OCI-LY7 (cell line): ENCODE results near the gene ZNF45. TPM values are rescaled to one million over a fixed set of nuclear protein-coding genes. Genes with fewer than 3 reads are reported as not detected.

Experiments used
- BruUV-seq: library from RNA; stranded (reverse); fragments of 400-500 nt; replicated peaks from 2 replicates; lab custom pipeline; 2021; lab: Mats Ljungman, UMichigan
- CTCF ChIA-PET: fragments of 300-600 bp; sonication (Branson Sonifier 250); formaldehyde crosslinking; loops from one replicate; lab custom pipeline; 2022; ENCODE audit warnings: antibody characterized with exemption; ENCODE audit not compliant: unreplicated experiment; lab: Charles Lee
- POLR2A ChIA-PET: fragments of 300-600 bp; sonication (Branson Sonifier 250); formaldehyde crosslinking; loops from one replicate; lab custom pipeline; 2022; ENCODE audit warnings: antibody characterized with exemption; lab: Charles Lee
- DNase-seq: peaks from one replicate; pipeline ENCODE4 v3.0.0-alpha.2; 2015; ENCODE audit warnings: low spot score
- H2AFZ ChIP-seq: fragments of 200-600 bp; sonication (generic), shearing (Covaris generic); 2 replicates; pipeline ENCODE4 v1.6.1; 2014; ENCODE audit warnings: mild to moderate bottlenecking, antibody characterized with exemption, low read length, moderate library complexity
- H3K27ac ChIP-seq: fragments of 200-600 bp; sonication (generic); 2 replicates; pipeline ENCODE4 v1.5.1; 2014; ENCODE audit warnings: mixed run types, low read depth, mild to moderate bottlenecking, moderate library complexity, low read length, inconsistent platforms; ENCODE audit not compliant: poor library complexity, severe bottlenecking
- H3K36me3 ChIP-seq: fragments of 200-600 bp; sonication (generic); 2 replicates; pipeline ENCODE4 v1.6.1; 2014; ENCODE audit warnings: mild to moderate bottlenecking, antibody characterized with exemption, low read length, moderate library complexity, mixed read lengths; ENCODE audit not compliant: insufficient read depth
- H3K4me1 ChIP-seq: fragments of 200-600 bp; sonication (generic); 2 replicates; pipeline ENCODE4 v1.5.1; 2014; ENCODE audit warnings: mild to moderate bottlenecking, low read length; ENCODE audit not compliant: insufficient read depth, poor library complexity, severe bottlenecking
- H3K4me2 ChIP-seq: fragments of 200-600 bp; sonication (generic); 2 replicates; pipeline ENCODE4 v1.6.1; 2014; ENCODE audit warnings: mild to moderate bottlenecking, low read length
- H3K4me3 ChIP-seq: fragments of 200-600 bp; sonication (generic); 2 replicates; pipeline ENCODE4 v1.5.1; 2014; ENCODE audit warnings: mild to moderate bottlenecking, low read depth, low read length; ENCODE audit not compliant: poor library complexity, severe bottlenecking
- H3K79me2 ChIP-seq: fragments of 200-600 bp; sonication (generic); 2 replicates; pipeline ENCODE4 v1.6.1; 2016; ENCODE audit warnings: low read depth, mild to moderate bottlenecking, low read length, moderate library complexity, mixed read lengths; ENCODE audit not compliant: insufficient read depth
- H3K9me2 ChIP-seq: fragments of 200-600 bp; sonication (generic); 2 replicates; pipeline ENCODE4 v1.6.1; 2016; ENCODE audit warnings: mild to moderate bottlenecking, low read length, mixed read lengths; ENCODE audit not compliant: insufficient read depth
- H3K9me3 ChIP-seq: fragments of 200-600 bp; sonication (generic); 2 replicates; pipeline ENCODE4 v1.6.1; 2014; ENCODE audit warnings: mild to moderate bottlenecking, mixed run types, low read length, mixed read lengths
- H4K20me1 ChIP-seq: fragments of 200-600 bp; sonication (generic); 2 replicates; pipeline ENCODE4 v1.6.1; 2014; ENCODE audit warnings: mild to moderate bottlenecking, antibody characterized with exemption, low read length, moderate library complexity, mixed read lengths; ENCODE audit not compliant: insufficient read depth
- CTCF ChIP-seq: fragments of 200-600 bp; sonication (generic); conservative IDR thresholded peaks from 2 replicates; pipeline ENCODE4 v1.5.1; 2014; ENCODE audit warnings: mild to moderate bottlenecking, antibody characterized with exemption, low read length, moderate library complexity, mixed read lengths
- EZH2phosphoT487 ChIP-seq: fragments of 200-600 bp; sonication (generic); IDR thresholded peaks from 2 replicates; pipeline ENCODE4 v1.6.1; 2018; ENCODE audit warnings: low read depth, borderline replicate concordance, mild to moderate bottlenecking, mixed run types, antibody characterized with exemption, low read length, moderate library complexity, mixed read lengths
- intact Hi-C: fragments of 100-400 bp; cut with micrococcal nuclease; formaldehyde crosslinking; loops from one replicate; pipeline ENCODE4 v1.10.0; 2022; ENCODE audit not compliant: unreplicated experiment
- total RNA-seq, 2 experiments: library from RNA; depleted of rRNA in 1 of 2; stranded (reverse); fragments of >200 nt in 1 of 2; shearing (Covaris generic) in 1 of 2; gene quantifications; 2 replicates each; pipeline ENCODE4 v1.2.3, GENCODE V29; 2014 to 2022

Gene ZNF45
- total RNA-seq, 2 experiments from 2014 or later = 9.7 to 15.3 TPM

- H3K79me2 ChIP-seq = no peaks in the 10 kb centered on the region
- TF ChIP-seq EZH2phosphoT487 (no peak), CTCF (no peak)
- H3K36me3 ChIP-seq = no peaks in the 10 kb centered on the region
- intact Hi-C loops = no loop called here
- H2AFZ ChIP-seq = no peak overlapping the region
- POLR2A ChIA-PET = no interaction called here
- H3K27ac ChIP-seq = no peak overlapping the region
- H3K9me2 ChIP-seq = no peaks in the 10 kb centered on the region
- no peaks in the 10 kb centered on the region for H3K4me1 ChIP-seq
- H4K20me1 ChIP-seq = no peaks in the 10 kb centered on the region
- no TSS peak for BruUV-seq
- H3K4me3 ChIP-seq = no peak overlapping the region
- no peak for DNase-seq
- CTCF ChIA-PET = no interaction called here
- H3K4me2 ChIP-seq = no peak overlapping the region
- no peaks in the 10 kb centered on the region for H3K9me3 ChIP-seq
Measured at GRCh38 chr19:43906774-43907173, 28.3 kb downstream of the ZNF45 start.

- Histone ChIP-seq H3K4me2 (no peak overlapping the region), H3K79me2 (no peaks in the 10 kb centered on the region), H4K20me1 (no peaks in the 10 kb centered on the region), H3K9me3 (no peaks in the 10 kb centered on the region), H3K4me3 (no peak overlapping the region), H2AFZ (no peak overlapping the region), H3K9me2 (no peaks in the 10 kb centered on the region), H3K36me3 (no peaks in the 10 kb centered on the region), H3K4me1 (no peaks in the 10 kb centered on the region), H3K27ac (no peak overlapping the region)
- DNase-seq = no peak
- BruUV-seq = no TSS peak
- CTCF ChIA-PET = no interaction called here
- POLR2A ChIA-PET = no interaction called here
- intact Hi-C loops = no loop called here
- TF ChIP-seq EZH2phosphoT487 (no peak), CTCF (no peak)
Measured at GRCh38 chr19:43905897-43906296, 29.2 kb downstream of the ZNF45 start.

- no peak overlapping the region for H2AFZ ChIP-seq
- intact Hi-C loops = no loop called here
- H3K36me3 ChIP-seq = no peaks in the 10 kb centered on the region
- H3K4me3 ChIP-seq = no peak overlapping the region
- CTCF ChIA-PET = no interaction called here
- H3K27ac ChIP-seq = no peak overlapping the region
- no peaks in the 10 kb centered on the region for H4K20me1 ChIP-seq
- no peaks in the 10 kb centered on the region for H3K9me3 ChIP-seq
- H3K4me2 ChIP-seq = no peak overlapping the region
- no peaks in the 10 kb centered on the region for H3K9me2 ChIP-seq
- TF ChIP-seq EZH2phosphoT487 (no peak), CTCF (no peak)
- H3K4me1 ChIP-seq = no peaks in the 10 kb centered on the region
- POLR2A ChIA-PET = no interaction called here
- DNase-seq = no peak
- no peaks in the 10 kb centered on the region for H3K79me2 ChIP-seq
- BruUV-seq = no TSS peak
Measured at GRCh38 chr19:43902399-43902798, 32.7 kb downstream of the ZNF45 start.
